ENCODE results near the gene DEGS1.

DEGS1 gene

DNA sequence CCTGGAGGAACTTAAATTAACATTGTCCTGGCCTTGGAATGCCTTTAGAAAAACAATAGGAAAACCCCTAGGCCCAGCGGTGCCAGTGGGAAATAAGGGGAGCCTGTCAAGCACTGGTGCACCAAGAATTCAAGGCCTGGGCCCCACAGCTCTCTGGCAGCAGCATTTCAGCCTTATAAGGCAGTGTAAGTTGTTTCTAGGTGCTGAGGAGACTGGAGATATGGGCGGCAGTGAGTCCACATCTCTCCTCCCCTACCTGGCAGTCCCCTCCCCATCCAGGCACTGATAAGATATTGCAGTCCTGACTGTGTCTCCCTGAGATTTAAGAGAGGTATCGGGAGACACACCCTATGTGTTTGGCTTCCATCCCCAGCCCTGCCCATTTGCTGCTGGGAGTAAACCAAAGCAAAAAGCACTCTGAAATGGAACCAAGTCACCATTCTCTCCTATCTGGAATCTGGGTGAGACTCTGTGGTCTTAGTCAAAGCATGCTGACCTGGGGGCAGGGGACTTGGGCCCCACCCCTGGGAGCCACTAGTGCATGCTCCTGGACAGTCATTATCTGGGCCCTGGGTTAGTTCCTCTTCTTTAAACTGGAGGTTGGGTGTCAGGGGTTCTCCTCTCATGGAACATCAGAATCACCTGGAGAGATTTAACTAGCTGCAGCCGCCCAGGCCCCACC, 30.5 kb downstream of the DEGS1 start:
- H3K18ac ChIP-seq (ENCODE audit: low read length): no peak overlapping the region
- H2AFZ ChIP-seq (ENCODE audit: low read length): peak overlapping the region; percentile 49
- no peak overlapping the region for H2BK120ac ChIP-seq (ENCODE audit: low read depth, low read length)
- peaks cover 2 to 4% of the 10 kb centered on the region in 2 donors for H3K4me1 ChIP-seq (ENCODE audit: control insufficient read depth in 2 of 2, insufficient read depth in 1 of 2, low read depth in 1 of 2, low read length in 2 of 2)
- no peaks in the 10 kb centered on the region for H3K9me3 ChIP-seq (replicated peaks in 1 of 2; ENCODE audit: control insufficient read depth in 2 of 2, insufficient read depth in 1 of 2, low read depth in 1 of 2, low read length in 2 of 2)
- no peak overlapping the region for H2BK12ac ChIP-seq (ENCODE audit: low read length)
- no peak overlapping the region for H3K4ac ChIP-seq (ENCODE audit: low read length)
- no peak overlapping the region for H3K27ac ChIP-seq (replicated peaks; ENCODE audit: low read length)
- no peak overlapping the region for H4K8ac ChIP-seq (ENCODE audit: low read depth, low read length)
- H3K36me3 ChIP-seq (replicated peaks in 1 of 2; ENCODE audit: control insufficient read depth in 2 of 2, insufficient read depth in 2 of 2, low read length in 2 of 2): no peaks in the 10 kb centered on the region
- H3K14ac ChIP-seq (ENCODE audit: low read length): no peak overlapping the region
- no peak overlapping the region for H2AK5ac ChIP-seq (ENCODE audit: low read depth, low read length)
- no peak overlapping the region for H2BK5ac ChIP-seq (ENCODE audit: low read length)
- H3K27me3 ChIP-seq (ENCODE audit: control insufficient read depth in 3 of 3, insufficient read depth in 3 of 3, low read depth in 1 of 3, low read length in 3 of 3): no peaks in the 10 kb centered on the region
- no CpG with 5 or more reads among the region's 4 CpGs for WGBS, 2 donors (ENCODE audit: extremely low coverage in 2 of 2, insufficient read length in 2 of 2, insufficient replicate concordance in 1 of 2)
- no peak overlapping the region for H2BK15ac ChIP-seq (ENCODE audit: low read length)
- no peaks in the 10 kb centered on the region for H3K79me1 ChIP-seq (ENCODE audit: low read depth, low read length)
- no peak overlapping the region for H3K4me3 ChIP-seq (ENCODE audit: low read length in 2 of 2)
- DNase-seq (ENCODE audit: low spot score): no peak
- H3K4me2 ChIP-seq (ENCODE audit: insufficient read depth, low read length, poor library complexity, severe bottlenecking): no peak overlapping the region
- H4K91ac ChIP-seq (ENCODE audit: low read depth, low read length, poor library complexity): no peak overlapping the region
- peak overlapping the region; percentile 85 for H3K23ac ChIP-seq (ENCODE audit: low read depth, low read length, poor library complexity)
- H3K9ac ChIP-seq (ENCODE audit: low read depth, low read length, poor library complexity): no peak overlapping the region

DNA sequence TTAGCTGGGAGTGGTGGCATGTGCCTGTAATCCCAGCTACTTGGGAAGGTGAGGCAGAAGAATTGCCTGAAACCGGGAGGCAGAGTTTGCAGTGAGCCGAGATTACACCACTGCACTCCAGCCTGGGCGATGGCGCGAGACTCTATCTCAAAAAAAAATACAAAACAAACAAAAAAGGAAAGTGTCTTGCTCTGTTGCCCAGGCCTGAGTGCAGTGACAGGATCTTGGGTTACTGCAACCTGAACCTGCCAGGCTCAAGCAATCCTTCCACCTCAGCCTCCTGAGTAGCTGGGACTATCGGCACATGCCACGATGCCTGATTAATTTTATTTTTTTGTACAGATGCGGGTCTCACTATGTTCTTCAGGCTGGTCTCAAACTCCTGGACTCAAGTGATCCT, 33.3 kb downstream of the DEGS1 start:
- DNase-seq (ENCODE audit: low spot score): no peak
- no CpG with 5 or more reads among the region's 8 CpGs for WGBS, 2 donors (ENCODE audit: extremely low coverage in 2 of 2, insufficient read length in 2 of 2, insufficient replicate concordance in 1 of 2)

DNA sequence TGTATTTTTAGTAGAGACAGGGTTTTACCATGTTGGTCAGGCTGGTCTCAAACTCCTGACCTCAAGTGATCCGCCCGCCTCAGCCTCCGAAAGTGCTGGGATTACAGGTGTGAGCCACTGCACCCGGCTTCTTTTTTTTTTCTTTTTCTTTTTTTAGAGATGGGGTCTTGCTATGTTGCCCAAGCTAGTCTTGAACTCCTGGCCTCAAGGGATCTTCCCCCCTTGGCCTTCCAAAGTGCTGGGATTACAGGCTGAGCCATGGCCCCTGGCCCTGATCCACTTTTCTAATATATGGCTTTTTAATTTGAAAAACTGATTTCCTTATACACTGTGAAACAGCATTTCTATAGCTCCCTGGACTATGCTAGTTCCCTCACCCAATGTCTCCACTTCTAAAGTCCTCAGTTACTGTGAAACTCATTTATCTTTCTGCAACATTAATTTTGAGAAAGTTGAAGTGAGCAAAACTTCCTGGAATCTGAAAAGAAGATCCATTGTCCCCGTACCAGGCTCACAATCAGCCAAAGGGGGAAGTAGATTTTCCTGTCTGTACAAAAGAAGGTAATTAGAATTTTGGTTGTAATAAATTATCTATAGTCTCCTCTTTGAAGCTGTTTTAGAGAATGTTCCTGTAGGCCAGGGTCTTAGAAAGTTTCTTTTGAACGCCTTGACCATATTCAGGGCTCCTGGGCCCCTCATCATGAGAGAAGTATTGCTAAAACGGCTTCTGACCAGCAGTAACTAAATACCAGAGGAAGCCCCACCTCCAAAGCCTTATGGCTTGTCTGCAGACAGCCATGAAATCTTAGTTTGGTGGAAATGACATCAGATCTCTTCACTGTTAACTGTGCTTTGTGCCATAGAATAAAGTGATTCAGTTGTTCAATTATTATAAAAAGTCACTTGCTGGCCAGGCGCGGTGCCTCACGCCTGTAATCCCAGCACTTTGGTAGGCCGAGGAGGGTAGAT, 34.9 kb downstream of the DEGS1 start:
- H3K23ac ChIP-seq (ENCODE audit: low read depth, low read length, poor library complexity): no peak overlapping the region

More for the DNA sequence above, 33.3 kb downstream of the DEGS1 start:
- no peak overlapping the region for H3K4ac ChIP-seq (ENCODE audit: low read length)
- no peak overlapping the region for H3K14ac ChIP-seq (ENCODE audit: low read length)
- no peak overlapping the region for H3K4me3 ChIP-seq (ENCODE audit: low read length in 2 of 2)
- H2BK12ac ChIP-seq (ENCODE audit: low read length): no peak overlapping the region
- H3K23ac ChIP-seq (ENCODE audit: low read depth, low read length, poor library complexity): no peak overlapping the region
- H3K4me2 ChIP-seq (ENCODE audit: insufficient read depth, low read length, poor library complexity, severe bottlenecking): no peak overlapping the region
- H2AFZ ChIP-seq (ENCODE audit: low read length): no peak overlapping the region
- no peak overlapping the region for H3K18ac ChIP-seq (ENCODE audit: low read length)
- H3K9ac ChIP-seq (ENCODE audit: low read depth, low read length, poor library complexity): no peak overlapping the region
- H4K91ac ChIP-seq (ENCODE audit: low read depth, low read length, poor library complexity): no peak overlapping the region
- no peak overlapping the region for H3K27ac ChIP-seq (replicated peaks; ENCODE audit: low read length)
- H4K8ac ChIP-seq (ENCODE audit: low read depth, low read length): no peak overlapping the region
- H2BK5ac ChIP-seq (ENCODE audit: low read length): no peak overlapping the region
- no peak overlapping the region for H2AK5ac ChIP-seq (ENCODE audit: low read depth, low read length)
- no peaks in the 10 kb centered on the region for H3K9me3 ChIP-seq (replicated peaks in 1 of 2; ENCODE audit: control insufficient read depth in 2 of 2, insufficient read depth in 1 of 2, low read depth in 1 of 2, low read length in 2 of 2)
- H2BK15ac ChIP-seq (ENCODE audit: low read length): no peak overlapping the region
- no peaks in the 10 kb centered on the region for H3K36me3 ChIP-seq (replicated peaks in 1 of 2; ENCODE audit: control insufficient read depth in 2 of 2, insufficient read depth in 2 of 2, low read length in 2 of 2)
- H3K27me3 ChIP-seq (ENCODE audit: control insufficient read depth in 3 of 3, insufficient read depth in 3 of 3, low read depth in 1 of 3, low read length in 3 of 3): no peaks in the 10 kb centered on the region
- H2BK120ac ChIP-seq (ENCODE audit: low read depth, low read length): no peak overlapping the region
- H3K79me1 ChIP-seq (ENCODE audit: low read depth, low read length): no peaks in the 10 kb centered on the region
- H3K4me1 ChIP-seq (ENCODE audit: control insufficient read depth in 2 of 2, insufficient read depth in 1 of 2, low read depth in 1 of 2, low read length in 2 of 2): peaks cover 8% of the 10 kb centered on the region in 2 donors

DNA sequence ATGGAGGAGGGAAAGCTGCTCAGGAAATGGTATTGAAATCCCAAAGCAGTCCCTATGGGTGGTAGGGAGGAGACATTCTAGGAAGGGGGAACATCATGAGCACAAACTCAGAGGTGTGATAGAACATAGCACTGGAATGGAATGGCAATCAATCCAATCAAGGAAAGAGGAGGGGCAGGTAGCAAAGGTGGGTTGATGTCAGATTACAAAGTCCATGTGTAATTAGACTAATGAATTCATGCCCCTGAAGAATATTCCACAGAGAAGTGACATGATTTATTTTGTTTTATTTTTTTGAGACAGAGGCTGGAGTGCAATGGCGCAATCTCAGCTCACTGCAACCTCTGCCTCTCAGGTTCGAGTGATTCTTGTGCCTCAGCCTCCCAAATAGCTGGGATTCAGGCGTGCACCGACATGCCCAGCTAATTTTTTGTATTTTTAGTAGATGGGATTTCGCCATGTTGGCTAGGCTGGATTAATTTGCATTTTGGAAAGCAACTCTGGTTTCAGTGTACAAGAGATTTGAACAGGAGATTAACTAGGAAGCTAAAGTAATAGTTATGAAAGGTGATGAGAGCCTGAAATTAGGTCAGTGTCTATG, 36.1 kb downstream of the DEGS1 start:
- H2BK120ac ChIP-seq (ENCODE audit: low read depth, low read length): no peak overlapping the region
- no peak overlapping the region for H2AK5ac ChIP-seq (ENCODE audit: low read depth, low read length)
- no peak overlapping the region for H3K9ac ChIP-seq (ENCODE audit: low read depth, low read length, poor library complexity)
- no peak for DNase-seq (ENCODE audit: low spot score)
- peaks cover 6 to 10% of the 10 kb centered on the region in 2 donors for H3K4me1 ChIP-seq (ENCODE audit: control insufficient read depth in 2 of 2, insufficient read depth in 1 of 2, low read depth in 1 of 2, low read length in 2 of 2)
- no peak overlapping the region for H2BK5ac ChIP-seq (ENCODE audit: low read length)
- H3K9me3 ChIP-seq (replicated peaks in 1 of 2; ENCODE audit: control insufficient read depth in 2 of 2, insufficient read depth in 1 of 2, low read depth in 1 of 2, low read length in 2 of 2): no peaks in the 10 kb centered on the region
- H3K4me3 ChIP-seq (ENCODE audit: low read length in 2 of 2): no peak overlapping the region
- no peak overlapping the region for H3K4me2 ChIP-seq (ENCODE audit: insufficient read depth, low read length, poor library complexity, severe bottlenecking)
- H3K27me3 ChIP-seq (ENCODE audit: control insufficient read depth in 3 of 3, insufficient read depth in 3 of 3, low read depth in 1 of 3, low read length in 3 of 3): no peaks in the 10 kb centered on the region
- no peak overlapping the region for H3K4ac ChIP-seq (ENCODE audit: low read length)
- H3K23ac ChIP-seq (ENCODE audit: low read depth, low read length, poor library complexity): no peak overlapping the region
- H3K14ac ChIP-seq (ENCODE audit: low read length): no peak overlapping the region
- WGBS, 2 donors (ENCODE audit: extremely low coverage in 2 of 2, insufficient read length in 2 of 2, insufficient replicate concordance in 1 of 2): no CpG with 5 or more reads among the region's 5 CpGs
- H3K27ac ChIP-seq (replicated peaks; ENCODE audit: low read length): no peak overlapping the region
- H3K18ac ChIP-seq (ENCODE audit: low read length): no peak overlapping the region
- no peaks in the 10 kb centered on the region for H3K79me1 ChIP-seq (ENCODE audit: low read depth, low read length)
- no peak overlapping the region for H2BK12ac ChIP-seq (ENCODE audit: low read length)
- no peak overlapping the region for H4K8ac ChIP-seq (ENCODE audit: low read depth, low read length)
- H2AFZ ChIP-seq (ENCODE audit: low read length): peak overlapping the region; percentile 54
- H3K36me3 ChIP-seq (replicated peaks in 1 of 2; ENCODE audit: control insufficient read depth in 2 of 2, insufficient read depth in 2 of 2, low read length in 2 of 2): no peaks in the 10 kb centered on the region
- no peak overlapping the region for H2BK15ac ChIP-seq (ENCODE audit: low read length)
- H4K91ac ChIP-seq (ENCODE audit: low read depth, low read length, poor library complexity): no peak overlapping the region

More for the DNA sequence above, 34.9 kb downstream of the DEGS1 start:
- no peak overlapping the region for H2BK12ac ChIP-seq (ENCODE audit: low read length)
- H3K27ac ChIP-seq (replicated peaks; ENCODE audit: low read length): no peak overlapping the region
- no peaks in the 10 kb centered on the region for H3K27me3 ChIP-seq (ENCODE audit: control insufficient read depth in 3 of 3, insufficient read depth in 3 of 3, low read depth in 1 of 3, low read length in 3 of 3)
- H2BK5ac ChIP-seq (ENCODE audit: low read length): no peak overlapping the region
- H3K9ac ChIP-seq (ENCODE audit: low read depth, low read length, poor library complexity): no peak overlapping the region
- H3K18ac ChIP-seq (ENCODE audit: low read length): peak overlapping the region; percentile 64
- no peak overlapping the region for H4K91ac ChIP-seq (ENCODE audit: low read depth, low read length, poor library complexity)
- WGBS, 2 donors (ENCODE audit: extremely low coverage in 2 of 2, insufficient read length in 2 of 2, insufficient replicate concordance in 1 of 2): no CpG with 5 or more reads among the region's 11 CpGs
- peak overlapping the region; percentile 90 for H2AFZ ChIP-seq (ENCODE audit: low read length)
- no peak overlapping the region for H4K8ac ChIP-seq (ENCODE audit: low read depth, low read length)
- H3K79me1 ChIP-seq (ENCODE audit: low read depth, low read length): no peaks in the 10 kb centered on the region
- H3K4me3 ChIP-seq (ENCODE audit: low read length in 2 of 2): no peak overlapping the region
- no peaks in the 10 kb centered on the region for H3K9me3 ChIP-seq (replicated peaks in 1 of 2; ENCODE audit: control insufficient read depth in 2 of 2, insufficient read depth in 1 of 2, low read depth in 1 of 2, low read length in 2 of 2)
- no peak overlapping the region for H3K14ac ChIP-seq (ENCODE audit: low read length)
- H2BK15ac ChIP-seq (ENCODE audit: low read length): no peak overlapping the region
- no peak for DNase-seq (ENCODE audit: low spot score)
- no peak overlapping the region for H2BK120ac ChIP-seq (ENCODE audit: low read depth, low read length)
- H3K36me3 ChIP-seq (replicated peaks in 1 of 2; ENCODE audit: control insufficient read depth in 2 of 2, insufficient read depth in 2 of 2, low read length in 2 of 2): no peaks in the 10 kb centered on the region
- no peak overlapping the region for H3K4ac ChIP-seq (ENCODE audit: low read length)
- no peak overlapping the region for H3K4me2 ChIP-seq (ENCODE audit: insufficient read depth, low read length, poor library complexity, severe bottlenecking)
- H3K4me1 ChIP-seq (ENCODE audit: control insufficient read depth in 2 of 2, insufficient read depth in 1 of 2, low read depth in 1 of 2, low read length in 2 of 2): peaks cover 8% of the 10 kb centered on the region in 2 donors
- H2AK5ac ChIP-seq (ENCODE audit: low read depth, low read length): no peak overlapping the region
